Sigmoid colon (tissue), 7 donors: ENCODE measurements around the gene OTUD4. TPM values are rescaled to one million over a fixed set of nuclear protein-coding genes. Genes with fewer than 3 reads are reported as not detected.

Experiments used
- DNase-seq: peaks from one replicate; pipeline ENCODE4 v3.0.0-alpha.2; 2019
- H3K27ac ChIP-seq, 4 donors: fragments of 200-600 bp; sonication (generic); one replicate each; pipeline ENCODE4 v1.5.1; 2016 to 2019; ENCODE audit warnings: mild to moderate bottlenecking in 1 of 4
- H3K27me3 ChIP-seq, 3 donors: fragments of 200-600 bp; sonication (generic); one replicate each; pipeline ENCODE4 v1.5.1; 2019; ENCODE audit warnings: mild to moderate bottlenecking in 1 of 3
- H3K36me3 ChIP-seq, 4 donors: fragments of 200-600 bp; sonication (generic); one replicate each; pipeline ENCODE4 v1.5.1; 2016 to 2019
- H3K4me1 ChIP-seq, 4 donors: fragments of 200-600 bp; sonication (generic); one replicate each; pipeline ENCODE4 v1.5.1; 2017 to 2019
- H3K4me3 ChIP-seq, 4 donors: fragments of 200-600 bp; sonication (generic); one replicate each; pipeline ENCODE4 v1.5.1; 2017 to 2019; ENCODE audit warnings: mild to moderate bottlenecking in 2 of 4, moderate library complexity in 1 of 4
- H3K9me3 ChIP-seq, 4 donors: fragments of 200-600 bp in 3 of 4; sonication (generic) in 3 of 4; one replicate each; pipeline versions ENCODE4 v1.5.1 to v1.6.1; 2013 to 2019
- CTCF ChIP-seq, 4 experiments: fragments of 450-650 bp in 3 of 4; fragments of 200-600 bp in 1 of 4; IDR thresholded peaks; one replicate each; pipeline ENCODE4 v1.5.1; 2016 to 2019; ENCODE audit warnings: antibody characterized with exemption in 4 of 4, mild to moderate bottlenecking in 3 of 4, moderate library complexity in 2 of 4
- EP300 ChIP-seq, 4 donors: sonication (generic); formaldehyde crosslinking; IDR thresholded peaks; one replicate each; pipeline ENCODE4 v1.6.1; 2017; ENCODE audit warnings: antibody characterized with exemption in 4 of 4
- POLR2A ChIP-seq, 2 donors: fragments of 450-650 bp; IDR thresholded peaks; one replicate each; pipeline ENCODE4 v1.6.1; 2016; ENCODE audit warnings: antibody characterized with exemption in 2 of 2, mild to moderate bottlenecking in 2 of 2, moderate library complexity in 2 of 2
- POLR2AphosphoS5 ChIP-seq, 4 donors: sonication (generic); formaldehyde crosslinking; IDR thresholded peaks; one replicate each; pipeline ENCODE4 v1.6.1; 2017; ENCODE audit warnings: antibody characterized with exemption in 4 of 4
- WGBS, 2 donors: extraction: QIAGEN DNeasy Blood & Tissue Kit; methylation state at CpG; one replicate each; pipeline ENCODE4 v1.1.7; 2013; 5-methylcytosine and 5-hydroxymethylcytosine counted together
- intact Hi-C: fragments of 100-400 bp; cut with DNase I; formaldehyde crosslinking; loops from one replicate; pipeline ENCODE4 v1.15.1; 2023
- polyA plus RNA-seq, 3 donors: library from polyadenylated mRNA; stranded (reverse); fragments of 200-250 nt; gene quantifications; one replicate each; pipeline ENCODE4 v1.2.3, GENCODE V29; 2013
- total RNA-seq, 4 donors: library from RNA; depleted of rRNA; stranded (reverse); fragments of >200 nt; gene quantifications; one replicate each; pipeline ENCODE4 v1.1.0, GENCODE V29; 2016
- donor health status: healthy with polysubstance abuse.
- donor health status: Bipolar disorder and iron deficiency.
- donor health status: healthy.

The OTUD4 gene
- total and polyA plus RNA-seq, 7 donors: 7.2 to 31.7 (median 27.7) TPM

- Histone ChIP-seq H3K27ac (peak overlapping the region; percentile 97 to 99 (median 98)), H3K27me3 (no peaks in the 10 kb centered on the region), H3K9me3 (no peaks in the 10 kb centered on the region), H3K4me3 (peak overlapping the region in 2 of 4 donors; percentile 85 to 87), H3K36me3 (peaks cover 0 to 12% (median 0%) of the 10 kb centered on the region in 4 donors), H3K4me1 (peaks cover 0 to 50% (median 46%) of the 10 kb centered on the region in 4 donors)
- DNase-seq: no peak
- intact Hi-C loops: loop anchor here (5.0 kb wide), 1 partner anchor 760 kb away; the partner anchor contains the start of gene ZNF827
- WGBS, 2 donors: 21 to 54% methylated on average over 9 of the region's 9 CpGs
- TF ChIP-seq POLR2AphosphoS5 (IDR thresholded peaks at IDR 0.05) (no peak), CTCF (IDR thresholded peaks at IDR 0.05) (no peak), EP300 (IDR thresholded peaks at IDR 0.05) (no peak), POLR2A (IDR thresholded peaks at IDR 0.05) (no peak)
These were observed 3.6 kb downstream of the OTUD4 start for GRCh38 chr4:145176641-145177432.

- peaks cover 0 to 39% (median 7%) of the 10 kb centered on the region in 4 donors for H3K36me3 ChIP-seq
- intact Hi-C loops: no loop called here
- TF ChIP-seq EP300 (IDR thresholded peaks at IDR 0.05) (no peak), POLR2A (IDR thresholded peaks at IDR 0.05) (no peak), POLR2AphosphoS5 (IDR thresholded peaks at IDR 0.05) (no peak), CTCF (IDR thresholded peaks at IDR 0.05) (no peak)
- no peak for DNase-seq
- peak overlapping the region in 2 of 4 donors; percentile 3 to 50 for H3K27ac ChIP-seq
- H3K27me3 ChIP-seq: no peaks in the 10 kb centered on the region
- no peak overlapping the region for H3K4me3 ChIP-seq
- peaks cover 0 to 33% (median 26%) of the 10 kb centered on the region in 4 donors for H3K4me1 ChIP-seq
- 91% methylated on average over 1 of the region's 1 CpG for WGBS, 2 donors
- H3K9me3 ChIP-seq: no peaks in the 10 kb centered on the region
These were observed 8.5 kb downstream of the OTUD4 start for GRCh38 chr4:145171911-145172310.

GRCh38 chr4:145170223-145170622 lies 10.2 kb downstream of the OTUD4 start:
- intact Hi-C loops: no loop called here
- Histone ChIP-seq H3K9me3 (no peaks in the 10 kb centered on the region), H3K27me3 (no peaks in the 10 kb centered on the region), H3K36me3 (peaks cover 0 to 39% (median 9%) of the 10 kb centered on the region in 4 donors), H3K4me1 (peaks cover 0 to 19% (median 9%) of the 10 kb centered on the region in 4 donors), H3K4me3 (no peak overlapping the region), H3K27ac (no peak overlapping the region)
- TF ChIP-seq CTCF (IDR thresholded peaks at IDR 0.05): no peak
- TF ChIP-seq EP300 (IDR thresholded peaks at IDR 0.05): no peak
- TF ChIP-seq POLR2AphosphoS5 (IDR thresholded peaks at IDR 0.05): no peak
- no peak for TF ChIP-seq POLR2A (IDR thresholded peaks at IDR 0.05)
- WGBS, 2 donors: 92% methylated on average over 1 of the region's 1 CpG
- DNase-seq: no peak

- Histone ChIP-seq H3K27ac (no peak overlapping the region), H3K4me3 (no peak overlapping the region), H3K4me1 (peaks cover 0 to 18% (median 6%) of the 10 kb centered on the region in 4 donors), H3K27me3 (no peaks in the 10 kb centered on the region), H3K9me3 (no peaks in the 10 kb centered on the region), H3K36me3 (peaks cover 0 to 36% (median 9%) of the 10 kb centered on the region in 4 donors)
- WGBS, 2 donors: 88 to 89% methylated on average over 2 of the region's 2 CpGs
- intact Hi-C loops: no loop called here
- no peak for DNase-seq
- no peak for TF ChIP-seq POLR2A (IDR thresholded peaks at IDR 0.05)
- no peak for TF ChIP-seq EP300 (IDR thresholded peaks at IDR 0.05)
- TF ChIP-seq POLR2AphosphoS5 (IDR thresholded peaks at IDR 0.05): no peak
- TF ChIP-seq CTCF (IDR thresholded peaks at IDR 0.05): no peak
These were observed 11.7 kb downstream of the OTUD4 start for GRCh38 chr4:145168581-145169187.
